Smooth muscle cell (in vitro differentiated cells): ENCODE results near the gene CCDC197. TPM values are rescaled to one million over a fixed set of nuclear protein-coding genes. Genes with fewer than 3 reads are reported as not detected.

ENCODE experiments used
- DNase-seq: peaks from one replicate; lab custom pipeline; 2025; ENCODE audit not compliant: unreplicated experiment; lab: John Stamatoyannopoulos, UW
- H2AFZ ChIP-seq: fragments of 200-600 bp; sonication (generic); 2 replicates; pipeline ENCODE4 v1.6.0; 2016; ENCODE audit warnings: antibody characterized with exemption, low read depth, mild to moderate bottlenecking
- H3F3A ChIP-seq: fragments of 200-600 bp; sonication (generic); 2 replicates; pipeline ENCODE4 v1.6.0; 2017; ENCODE audit warnings: antibody characterized with exemption, low read depth
- H3K27ac ChIP-seq: fragments of 200-600 bp; sonication (generic); 2 replicates; pipeline ENCODE4 v1.5.1; 2016; ENCODE audit warnings: low read depth, mild to moderate bottlenecking
- H3K27me3 ChIP-seq: fragments of 200-600 bp; sonication (generic); 2 replicates; pipeline ENCODE4 v1.6.1; 2016; ENCODE audit warnings: low read depth, mild to moderate bottlenecking
- H3K36me3 ChIP-seq: fragments of 200-600 bp; sonication (generic); 2 replicates; pipeline ENCODE4 v1.5.1; 2016; ENCODE audit warnings: low read depth
- H3K4me1 ChIP-seq: fragments of 200-600 bp; sonication (generic); 2 replicates; pipeline ENCODE4 v1.5.1; 2016; ENCODE audit warnings: low read depth
- H3K4me2 ChIP-seq: fragments of 200-600 bp; sonication (generic); 2 replicates; pipeline ENCODE4 v1.6.0; 2016; ENCODE audit warnings: mild to moderate bottlenecking
- H3K4me3 ChIP-seq: fragments of 200-600 bp; sonication (generic); 2 replicates; pipeline ENCODE4 v1.5.1; 2016; ENCODE audit warnings: mild to moderate bottlenecking
- H3K79me2 ChIP-seq: fragments of 200-600 bp; sonication (generic); 2 replicates; pipeline ENCODE4 v1.6.0; 2016; ENCODE audit warnings: low read depth, mild to moderate bottlenecking
- H3K9ac ChIP-seq: fragments of 200-600 bp; sonication (generic); 2 replicates; pipeline ENCODE4 v1.6.0; 2016; ENCODE audit warnings: low read depth
- H3K9me3 ChIP-seq: fragments of 200-600 bp; sonication (generic); replicated peaks from 2 replicates; pipeline ENCODE4 v1.5.1; 2016; ENCODE audit warnings: low read depth
- H4K20me1 ChIP-seq: fragments of 200-600 bp; sonication (generic); 2 replicates; pipeline ENCODE4 v1.6.0; 2016; ENCODE audit warnings: low read depth
- CTCF ChIP-seq: fragments of 200-600 bp; sonication (generic); IDR thresholded peaks from 2 replicates; pipeline ENCODE4 v1.5.1; 2017; ENCODE audit warnings: borderline replicate concordance, mild to moderate bottlenecking, antibody characterized with exemption; ENCODE audit not compliant: insufficient read depth, poor library complexity, severe bottlenecking
- WGBS: methylation state at CpG from one replicate; pipeline ENCODE4 v1.1.7; 2016; ENCODE audit warnings: low lambda C conversion rate; 5-methylcytosine and 5-hydroxymethylcytosine counted together
- polyA plus RNA-seq: library from polyadenylated mRNA; unstranded; fragments of >200 nt; fragmentation: Nextera tagmentation; extraction: Ambion mirVana; gene quantifications from 2 replicates; pipeline ENCODE4 v1.2.1, GENCODE V29; 2016
- total RNA-seq: library from RNA; depleted of rRNA; stranded (reverse); fragments of >200 nt; gene quantifications from 2 replicates; pipeline ENCODE4 v1.2.3, GENCODE V29; 2014

The CCDC197 gene
- total and polyA plus RNA-seq, 2 experiments from 2014 or later = not detected

GRCh38 chr14:94016446-94016976 lies 19.4 kb downstream of the CCDC197 start:
- Histone ChIP-seq H3K36me3 (no peaks in the 10 kb centered on the region), H3K9me3 (no peaks in the 10 kb centered on the region), H4K20me1 (no peaks in the 10 kb centered on the region), H2AFZ (no peak overlapping the region), H3K4me2 (no peak overlapping the region), H3K4me1 (peaks cover 2% of the 10 kb centered on the region), H3K27ac (no peak overlapping the region), H3F3A (no peaks in the 10 kb centered on the region), H3K27me3 (no peaks in the 10 kb centered on the region), H3K79me2 (no peaks in the 10 kb centered on the region), H3K9ac (no peak overlapping the region), H3K4me3 (no peak overlapping the region)
- no peak for TF ChIP-seq CTCF
- 83% methylated on average over 8 of the region's 8 CpGs for WGBS
- no peak for DNase-seq

- WGBS = 84% methylated on average over 8 of the region's 8 CpGs
Measured at GRCh38 chr14:94018308-94018707, 21.2 kb downstream of the CCDC197 start.

GRCh38 chr14:94019329-94019728 lies 22.2 kb downstream of the CCDC197 start:
- Histone ChIP-seq H3K27ac (no peak overlapping the region), H3K4me1 (peaks cover 14% of the 10 kb centered on the region), H3K9ac (no peak overlapping the region), H2AFZ (no peak overlapping the region), H3K4me3 (no peak overlapping the region), H3K9me3 (no peaks in the 10 kb centered on the region), H3K27me3 (no peaks in the 10 kb centered on the region), H3K79me2 (no peaks in the 10 kb centered on the region), H3F3A (no peaks in the 10 kb centered on the region), H3K36me3 (no peaks in the 10 kb centered on the region), H3K4me2 (no peak overlapping the region), H4K20me1 (no peaks in the 10 kb centered on the region)
- no peak for TF ChIP-seq CTCF
- no peak for DNase-seq
- 89% methylated on average over 6 of the region's 6 CpGs for WGBS

More at GRCh38 chr14:94018308-94018707, 21.2 kb downstream of the CCDC197 start:
- Histone ChIP-seq H3K36me3 (no peaks in the 10 kb centered on the region), H3K27ac (no peak overlapping the region), H3K4me2 (no peak overlapping the region), H3K9ac (no peak overlapping the region), H3K27me3 (no peaks in the 10 kb centered on the region), H3K79me2 (no peaks in the 10 kb centered on the region), H2AFZ (no peak overlapping the region), H3K4me1 (peaks cover 14% of the 10 kb centered on the region), H4K20me1 (no peaks in the 10 kb centered on the region), H3F3A (no peaks in the 10 kb centered on the region), H3K9me3 (no peaks in the 10 kb centered on the region), H3K4me3 (no peak overlapping the region)
- no peak for TF ChIP-seq CTCF
- no peak for DNase-seq

GRCh38 chr14:94020267-94020666 lies 23.2 kb downstream of the CCDC197 start:
- Histone ChIP-seq H3K27me3 (no peaks in the 10 kb centered on the region), H3K36me3 (no peaks in the 10 kb centered on the region), H4K20me1 (no peaks in the 10 kb centered on the region), H3K9me3 (no peaks in the 10 kb centered on the region), H3K4me2 (no peak overlapping the region), H2AFZ (no peak overlapping the region), H3K79me2 (no peaks in the 10 kb centered on the region), H3K4me3 (no peak overlapping the region), H3F3A (no peaks in the 10 kb centered on the region), H3K27ac (no peak overlapping the region), H3K9ac (no peak overlapping the region), H3K4me1 (peaks cover 14% of the 10 kb centered on the region)
- 89% methylated on average over 4 of the region's 4 CpGs for WGBS
- TF ChIP-seq CTCF = no peak
- DNase-seq = no peak
